SK-N-SH (cell line): ENCODE data around the gene MACROD1. TPM values are rescaled to one million over a fixed set of nuclear protein-coding genes. Genes with fewer than 3 reads are reported as not detected.

Experiments
- CTCF ChIA-PET: fragments of 300-600, 350-600 bp; formaldehyde crosslinking; extraction: SDS; loops from one replicate; lab custom pipeline; 2021; lab: Yijun Ruan, JAX
- POLR2A ChIA-PET: fragments of 350-600 bp; sonication (Branson Sonifier 250); formaldehyde crosslinking; extraction: SDS; loops from one replicate; lab custom pipeline; 2020; ENCODE audit warnings: antibody characterized with exemption, inconsistent platforms; lab: Yijun Ruan, JAX
- DNase-seq: peaks from one replicate; pipeline ENCODE4 v3.0.0; 2012
- H2AFZ ChIP-seq: fragments of 200-600 bp; sonication (generic); 2 replicates; pipeline ENCODE4 v1.8.1; 2016; ENCODE audit warnings: antibody characterized with exemption, mild to moderate bottlenecking, low read depth
- H3F3A ChIP-seq: fragments of 200-600 bp; sonication (generic); replicated peaks from 2 replicates; pipeline ENCODE3; 2016; ENCODE audit warnings: antibody characterized with exemption, mild to moderate bottlenecking; ENCODE audit not compliant: insufficient read depth
- H3K27ac ChIP-seq, 2 experiments: fragments of 200-500 bp in 1 of 2; fragments of 200-600 bp in 1 of 2; sonication (Bioruptor generic) in 1 of 2; sonication (generic), shearing (Covaris generic) in 1 of 2; 2 replicates each; pipeline versions ENCODE4 v1.5.1 to v1.6.1; 2014 to 2016; ENCODE audit warnings: low read depth in 2 of 2, inconsistent platforms in 1 of 2, low read length in 1 of 2, mild to moderate bottlenecking in 1 of 2, mixed read lengths in 1 of 2
- H3K27me3 ChIP-seq: fragments of 200-600 bp; sonication (generic), shearing (Covaris generic); 2 replicates; pipeline ENCODE4 v1.6.1; 2016; ENCODE audit warnings: mixed run types; ENCODE audit not compliant: insufficient read depth
- H3K36me3 ChIP-seq, 2 experiments: fragments of 200-500 bp in 1 of 2; fragments of 200-600 bp in 1 of 2; sonication (Bioruptor generic) in 1 of 2; sonication (generic) in 1 of 2; replicated peaks in 1 of 2; 2 replicates each; pipeline versions ENCODE3 to v1.5.1; 2014 to 2016; ENCODE audit warnings: low read length in 1 of 2, mild to moderate bottlenecking in 1 of 2; ENCODE audit not compliant: insufficient read depth in 2 of 2, control insufficient read depth in 1 of 2
- H3K4me1 ChIP-seq, 2 experiments: fragments of 200-500 bp in 1 of 2; fragments of 200-600 bp in 1 of 2; sonication (Bioruptor generic) in 1 of 2; sonication (generic), shearing (Covaris generic) in 1 of 2; 2 replicates each; pipeline versions ENCODE4 v1.5.1 to v1.6.1; 2014 to 2016; ENCODE audit warnings: low read depth in 1 of 2, low read length in 1 of 2, mixed run types in 1 of 2; ENCODE audit not compliant: insufficient read depth in 2 of 2, control insufficient read depth in 1 of 2
- H3K4me2 ChIP-seq: fragments of 200-600 bp; sonication (generic), shearing (Covaris generic); 2 replicates; pipeline ENCODE4 v1.6.1; 2017; ENCODE audit warnings: mixed run types
- H3K4me3 ChIP-seq, 2 experiments: fragments of 200-500 bp in 1 of 2; fragments of 200-600 bp in 1 of 2; sonication (Bioruptor generic) in 1 of 2; sonication (generic), shearing (Covaris generic) in 1 of 2; 2 replicates each; pipeline versions ENCODE4 v1.5.1 to v1.8.1; 2014 to 2016; ENCODE audit warnings: low read depth in 2 of 2, inconsistent platforms in 1 of 2, low read length in 1 of 2, mild to moderate bottlenecking in 1 of 2, mixed read lengths in 1 of 2, moderate library complexity in 1 of 2
- H3K79me2 ChIP-seq: fragments of 200-600 bp; sonication (generic); 2 replicates; pipeline ENCODE4 v1.8.1; 2017; ENCODE audit warnings: mild to moderate bottlenecking; ENCODE audit not compliant: insufficient read depth
- H3K9ac ChIP-seq: fragments of 200-600 bp; sonication (generic); 2 replicates; pipeline ENCODE4 v1.6.1; 2017; ENCODE audit warnings: mixed run types
- H3K9me2 ChIP-seq: fragments of 200-600 bp; sonication (generic); 2 replicates; pipeline ENCODE4 v1.6.1; 2017; ENCODE audit warnings: mixed run types
- H3K9me3 ChIP-seq: fragments of 200-600 bp; sonication (generic); 2 replicates; pipeline ENCODE4 v1.6.1; 2017; ENCODE audit warnings: mixed run types, mild to moderate bottlenecking, moderate library complexity
- H4K20me1 ChIP-seq: fragments of 200-600 bp; sonication (generic); 2 replicates; pipeline ENCODE4 v1.6.1; 2017; ENCODE audit warnings: mild to moderate bottlenecking, mixed run types; ENCODE audit not compliant: insufficient read depth
- CTCF ChIP-seq: fragments of 200-600 bp; sonication (generic); IDR thresholded peaks from 2 replicates; pipeline ENCODE4 v1.6.1; 2017; ENCODE audit warnings: antibody characterized with exemption, mild to moderate bottlenecking, moderate library complexity
- FOXJ3 ChIP-seq: sonication (generic); formaldehyde crosslinking; IDR thresholded peaks from 2 replicates; pipeline ENCODE4 v1.5.1; 2020; ENCODE audit warnings: mild to moderate bottlenecking, missing genetic modification reagents
- IRF3 ChIP-seq: fragments of 150-350 bp; IDR thresholded peaks from 2 replicates; pipeline ENCODE4 v1.6.1; 2016; ENCODE audit warnings: mild to moderate bottlenecking, low read depth, low read length
- NFIC ChIP-seq: IDR thresholded peaks from 2 replicates; pipeline ENCODE4 v1.4.0; 2012; ENCODE audit warnings: borderline replicate concordance
- NRF1 ChIP-seq: IDR thresholded peaks from 2 replicates; pipeline ENCODE4 v1.6.1; 2012; ENCODE audit warnings: low read depth, mild to moderate bottlenecking, low read length
- REST ChIP-seq: IDR thresholded peaks from 2 replicates; pipeline ENCODE4 v1.6.1; 2012; ENCODE audit warnings: mild to moderate bottlenecking, low read depth, low read length, moderate library complexity
- SMC3 ChIP-seq: IDR thresholded peaks from 2 replicates; pipeline ENCODE4 v1.6.1; 2012; ENCODE audit warnings: low read depth, low read length, improper control_type of control experiment
- TAF1 ChIP-seq: IDR thresholded peaks from 2 replicates; pipeline ENCODE4 v1.6.1; 2012; ENCODE audit warnings: low read depth, mild to moderate bottlenecking, low read length, moderate library complexity, borderline replicate concordance
- WGBS: methylation state at CpG from one replicate; pipeline ENCODE4 v1.1.6; 2017; ENCODE audit warnings: low lambda C conversion rate; 5-methylcytosine and 5-hydroxymethylcytosine counted together
- polyA plus RNA-seq, 3 experiments: library from polyadenylated mRNA; depleted of rRNA; stranded (reverse); fragments of >200 nt; gene quantifications; 2 replicates each; pipeline ENCODE4 v1.2.3, GENCODE V29; 2012

The MACROD1 gene
- polyA plus RNA-seq, 1 of the 3 experiments (the other 2 are of a cell fraction), result 49.1 TPM

- no peaks in the 10 kb centered on the region for H3K79me2 ChIP-seq
Measured at GRCh38 chr11:64100782-64101353, 65.0 kb downstream of the MACROD1 start.

GRCh38 chr11:64100360-64100759 lies 65.6 kb downstream of the MACROD1 start:
- H4K20me1 ChIP-seq, result no peaks in the 10 kb centered on the region
- no peak overlapping the region for H2AFZ ChIP-seq
- H3K27ac ChIP-seq, result peak overlapping the region in 1 of 2 experiments; percentile 93; a peak in 1 of 4 replicates
- H3K79me2 ChIP-seq, result no peaks in the 10 kb centered on the region
- 94% methylated on average over 8 of the region's 8 CpGs for whole genome bisulfite sequencing
- POLR2A ChIA-PET, result no interaction called here
- H3K36me3 ChIP-seq, result no peaks in the 10 kb centered on the region
- H3K9me2 ChIP-seq, result no peaks in the 10 kb centered on the region
- H3K4me1 ChIP-seq, result peaks cover 0 to 94% of the 10 kb centered on the region in 2 experiments; a peak in 2 of 4 replicates
- TF ChIP-seq TAF1, result no peak
- TF ChIP-seq CTCF, result 0 out of 2 replicates have a peak, but pooled peaks have one; percentile 17
- TF ChIP-seq NRF1, result no peak
- TF ChIP-seq, all 33 proteins: peak for 1
- no peaks in the 10 kb centered on the region for H3F3A ChIP-seq
- H3K4me3 ChIP-seq, result no peak overlapping the region
- H3K9ac ChIP-seq, result no peak overlapping the region
- no peaks in the 10 kb centered on the region for H3K9me3 ChIP-seq
- no peak for DNase-seq
- no peaks in the 10 kb centered on the region for H3K27me3 ChIP-seq
- H3K4me2 ChIP-seq, result no peak overlapping the region
- CTCF ChIA-PET, result interaction anchor here (0.7 to 2.6 kb wide), 8 partner anchors 9 to 46 kb away, joined by 3 to 10 read pairs (median 3); no protein-coding TSS in a partner anchor

More at GRCh38 chr11:64100782-64101353, 65.0 kb downstream of the MACROD1 start:
- no peak overlapping the region for H2AFZ ChIP-seq
- POLR2A ChIA-PET, result no interaction called here
- peaks cover 0 to 93% of the 10 kb centered on the region in 2 experiments; a peak in 2 of 4 replicates for H3K4me1 ChIP-seq
- WGBS, result 89% methylated on average over 6 of the region's 7 CpGs
- H3K9me2 ChIP-seq, result no peaks in the 10 kb centered on the region
- H3K9ac ChIP-seq, result no peak overlapping the region
- TF ChIP-seq IRF3 (no peak), NFIC (no peak), REST (no peak), FOXJ3 (no peak), SMC3 (no peak)
- H3K27me3 ChIP-seq, result no peaks in the 10 kb centered on the region
- no peaks in the 10 kb centered on the region for H3K9me3 ChIP-seq
- no peak overlapping the region for H3K4me3 ChIP-seq
- no peaks in the 10 kb centered on the region for H3F3A ChIP-seq
- CTCF ChIA-PET, result interaction anchor here (0.7 to 2.6 kb wide), 9 partner anchors 9 to 49 kb away, joined by 3 to 10 read pairs (median 3); no protein-coding TSS in a partner anchor
- no peaks in the 10 kb centered on the region for H3K36me3 ChIP-seq
- peak overlapping the region in 1 of 2 experiments; percentile 93; a peak in 2 of 4 replicates for H3K27ac ChIP-seq
- H3K4me2 ChIP-seq, result no peak overlapping the region
- no peaks in the 10 kb centered on the region for H4K20me1 ChIP-seq
- no peak for DNase-seq
